GM10248 (cell line): ENCODE data around the gene CAMK2D.

Source experiments
- CTCF ChIA-PET: fragments of 300-600 bp; sonication (Branson Sonifier 250); formaldehyde crosslinking; extraction: SDS; loops from one replicate; lab custom pipeline; 2021; ENCODE audit warnings: antibody characterized with exemption; lab: Yijun Ruan, JAX
- POLR2A ChIA-PET: fragments of 350-650 bp; sonication (Branson Sonifier 250); formaldehyde crosslinking; extraction: SDS; loops from one replicate; lab custom pipeline; 2020; ENCODE audit warnings: antibody characterized with exemption; lab: Yijun Ruan, JAX
- DNase-seq: peaks from one replicate; pipeline ENCODE4 v3.0.0; 2012; ENCODE audit errors: extremely low spot score
- TF ChIP-seq, protein P1 (sequence below): IDR thresholded peaks from 2 replicates; pipeline ENCODE4 v1.5.1; 2012; ENCODE audit warnings: mild to moderate bottlenecking, low read depth; ENCODE audit errors: extremely low read depth, missing control alignments, control extremely low read depth

CAMK2D gene

DNA sequence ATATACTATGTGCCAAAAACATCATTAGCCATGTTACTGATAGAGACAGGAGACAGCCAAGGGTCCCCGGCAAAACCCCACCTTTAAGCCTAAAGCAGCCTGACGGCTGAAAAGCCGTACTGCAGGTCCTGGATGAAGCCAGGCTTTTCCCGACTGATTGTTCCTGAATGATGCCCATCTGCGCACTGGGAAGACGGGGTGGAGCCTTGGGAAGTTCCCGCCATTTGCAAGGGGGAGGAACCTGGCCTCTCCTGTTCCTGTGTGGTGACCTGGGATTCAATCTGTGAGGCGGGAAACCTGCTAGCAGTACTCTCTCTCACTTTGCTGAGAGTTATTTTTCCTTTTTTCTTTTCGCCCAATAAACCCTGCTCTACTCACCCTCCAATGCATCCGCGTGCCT lies 15.1 kb upstream of the CAMK2D start:
- CTCF ChIA-PET: interaction anchor here (1.0 to 2.7 kb wide), 2 partner anchors 8 to 9 kb away, joined by 3 to 8 read pairs; no protein-coding TSS in a partner anchor
- TF ChIP-seq, protein P1, sequence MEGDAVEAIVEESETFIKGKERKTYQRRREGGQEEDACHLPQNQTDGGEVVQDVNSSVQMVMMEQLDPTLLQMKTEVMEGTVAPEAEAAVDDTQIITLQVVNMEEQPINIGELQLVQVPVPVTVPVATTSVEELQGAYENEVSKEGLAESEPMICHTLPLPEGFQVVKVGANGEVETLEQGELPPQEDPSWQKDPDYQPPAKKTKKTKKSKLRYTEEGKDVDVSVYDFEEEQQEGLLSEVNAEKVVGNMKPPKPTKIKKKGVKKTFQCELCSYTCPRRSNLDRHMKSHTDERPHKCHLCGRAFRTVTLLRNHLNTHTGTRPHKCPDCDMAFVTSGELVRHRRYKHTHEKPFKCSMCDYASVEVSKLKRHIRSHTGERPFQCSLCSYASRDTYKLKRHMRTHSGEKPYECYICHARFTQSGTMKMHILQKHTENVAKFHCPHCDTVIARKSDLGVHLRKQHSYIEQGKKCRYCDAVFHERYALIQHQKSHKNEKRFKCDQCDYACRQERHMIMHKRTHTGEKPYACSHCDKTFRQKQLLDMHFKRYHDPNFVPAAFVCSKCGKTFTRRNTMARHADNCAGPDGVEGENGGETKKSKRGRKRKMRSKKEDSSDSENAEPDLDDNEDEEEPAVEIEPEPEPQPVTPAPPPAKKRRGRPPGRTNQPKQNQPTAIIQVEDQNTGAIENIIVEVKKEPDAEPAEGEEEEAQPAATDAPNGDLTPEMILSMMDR: no peak
- no peak for DNase-seq
- POLR2A ChIA-PET: no interaction called here

DNA sequence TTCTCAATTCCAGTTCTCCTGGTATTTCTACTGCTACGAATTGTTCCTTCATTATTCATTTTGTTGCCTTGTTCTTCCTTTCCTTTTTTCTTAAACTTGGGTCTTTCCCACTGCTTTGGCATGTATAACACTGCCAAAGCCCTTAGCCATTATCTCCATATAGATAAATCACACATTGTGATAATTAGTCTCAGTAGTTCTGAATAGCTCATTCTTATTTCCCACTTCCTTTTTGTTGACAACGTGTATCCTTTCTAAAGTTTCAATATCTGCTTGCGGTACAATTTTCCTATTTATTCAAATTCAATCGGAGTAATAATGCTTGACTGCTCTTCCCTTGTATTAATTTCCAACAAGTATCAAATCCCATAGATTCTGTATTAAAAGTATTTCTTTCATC lies 14.5 kb upstream of the CAMK2D start:
- TF ChIP-seq, protein P1: no peak
- POLR2A ChIA-PET: no interaction called here
- CTCF ChIA-PET: interaction anchor here (1.1 to 2.7 kb wide), 2 partner anchors 9 to 11 kb away, joined by 4 to 8 read pairs; no protein-coding TSS in a partner anchor
- no peak for DNase-seq

DNA sequence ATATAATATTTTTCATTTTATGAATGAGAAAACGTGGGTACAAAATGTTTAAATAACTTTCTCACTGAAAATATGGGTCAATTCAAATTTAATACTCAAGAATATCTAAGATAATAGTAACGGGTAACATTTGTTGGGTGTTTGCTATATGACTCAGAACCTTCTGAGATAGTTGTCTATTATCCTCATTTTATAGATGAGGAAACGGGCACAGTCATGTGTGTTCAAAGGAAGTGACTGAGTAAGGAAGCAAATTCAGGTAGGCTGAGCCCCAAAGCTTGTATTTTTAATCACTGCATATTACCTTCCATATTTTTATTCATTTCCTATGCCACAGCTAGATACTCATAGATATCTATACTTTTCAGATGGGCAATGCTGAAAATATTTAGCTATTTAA lies 12.2 kb upstream of the CAMK2D start:
- TF ChIP-seq, protein P1: no peak
- no peak for DNase-seq
- ChIA-PET POLR2A (no interaction called here), CTCF (interaction anchor here (1.0 to 1.9 kb wide), 2 partner anchors 9 to 14 kb away, joined by 3 to 6 read pairs; no protein-coding TSS in a partner anchor)

DNA sequence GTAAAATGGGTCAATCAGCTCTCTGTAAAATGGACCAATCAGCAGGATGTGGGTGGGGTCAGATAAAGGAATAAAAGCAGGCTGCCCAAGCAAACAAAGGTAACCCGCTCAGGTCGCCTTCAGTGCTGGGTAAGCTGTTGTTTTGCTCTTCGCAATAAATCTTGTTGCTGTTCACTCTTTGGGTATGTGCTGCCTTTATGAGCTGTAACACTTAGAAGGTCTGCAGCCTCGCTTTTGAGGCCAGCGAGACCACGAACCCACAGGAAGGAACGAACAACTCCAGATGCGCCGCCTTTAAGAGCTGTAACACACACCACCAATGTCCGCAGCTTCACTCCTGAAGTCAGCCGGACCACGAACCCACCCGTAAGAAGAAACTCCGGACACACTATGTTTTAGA lies 11.5 kb upstream of the CAMK2D start:
- ChIA-PET POLR2A (no interaction called here), CTCF (interaction anchor here (1.9 kb wide), 1 partner anchor 9 kb away, joined by 6 read pairs; no protein-coding TSS in a partner anchor)
- TF ChIP-seq, protein P1: no peak
- no peak for DNase-seq

DNA sequence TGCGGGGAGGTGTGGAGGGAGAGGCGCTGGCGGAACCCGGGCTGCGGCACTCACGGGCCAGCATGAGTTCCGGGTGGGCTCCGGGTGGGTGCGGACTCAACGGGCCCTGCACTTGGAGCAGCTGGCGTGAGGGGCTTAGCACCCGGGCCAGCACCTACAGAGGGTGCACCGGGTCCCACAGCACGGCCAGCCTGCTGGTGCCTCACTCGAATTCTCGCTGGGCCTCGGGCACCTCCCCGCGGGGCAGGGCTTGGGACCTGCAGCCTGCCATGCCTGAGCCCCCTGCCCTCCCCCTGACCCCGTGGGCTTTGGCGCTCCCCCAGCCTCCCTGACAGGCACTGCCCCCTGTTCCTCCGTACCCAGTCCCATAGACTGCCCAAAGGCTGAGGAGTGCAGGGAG lies 10.8 kb upstream of the CAMK2D start:
- CTCF ChIA-PET: interaction anchor here (1.9 kb wide), 1 partner anchor 10 kb away, joined by 6 read pairs; no protein-coding TSS in a partner anchor
- DNase-seq: no peak
- TF ChIP-seq, protein P1: no peak
- POLR2A ChIA-PET: no interaction called here

DNA sequence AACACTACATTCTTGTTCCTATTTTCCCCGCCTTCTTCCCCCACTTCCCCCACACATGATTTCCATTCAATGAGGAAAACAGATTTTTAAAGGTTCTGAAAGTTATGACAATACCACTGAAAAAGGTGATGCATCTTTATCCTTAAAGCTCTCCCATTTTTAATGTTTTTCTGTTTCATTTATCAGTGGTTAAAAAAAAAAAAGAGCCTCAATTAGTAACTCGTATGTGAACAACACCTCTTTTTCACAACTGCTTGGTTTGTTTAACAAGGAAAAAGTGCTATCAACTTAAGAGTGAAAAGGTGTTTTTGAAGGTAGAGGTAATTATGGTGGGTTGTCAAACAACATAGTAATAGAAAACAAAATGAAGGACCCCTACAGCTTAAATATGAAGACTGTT lies 8.2 kb upstream of the CAMK2D start:
- TF ChIP-seq, protein P1: no peak
- CTCF ChIA-PET: no interaction called here
- POLR2A ChIA-PET: no interaction called here
- DNase-seq: no peak
